Loucy (cell line): ENCODE data around the gene LYRM4.

ENCODE experiments used
- H2AFZ ChIP-seq: fragments of 200-600 bp; sonication (generic); 2 replicates; pipeline ENCODE4 v1.6.0; 2016; ENCODE audit warnings: antibody characterized with exemption, mild to moderate bottlenecking, low read length, moderate library complexity
- H3F3A ChIP-seq: fragments of 200-600 bp; 2 replicates; pipeline ENCODE4 v1.6.0; 2016; ENCODE audit warnings: antibody characterized with exemption, low read depth, mild to moderate bottlenecking
- H3K27me3 ChIP-seq: fragments of 200-600 bp; sonication (generic); 2 replicates; pipeline ENCODE4 v1.6.1; 2014; ENCODE audit warnings: low read length, mild to moderate bottlenecking; ENCODE audit not compliant: insufficient read depth, poor library complexity, severe bottlenecking
- H3K36me3 ChIP-seq: fragments of 200-600 bp; sonication (generic); 2 replicates; pipeline ENCODE4 v1.6.1; 2016; ENCODE audit warnings: low read length; ENCODE audit not compliant: insufficient read depth
- H3K4me1 ChIP-seq: fragments of 200-600 bp; sonication (generic); 2 replicates; pipeline ENCODE4 v1.5.1; 2014; ENCODE audit warnings: low read length, mild to moderate bottlenecking; ENCODE audit not compliant: insufficient read depth, poor library complexity, severe bottlenecking
- H3K4me2 ChIP-seq: fragments of 200-600 bp; sonication (generic); 2 replicates; pipeline ENCODE4 v1.6.0; 2014; ENCODE audit warnings: antibody characterized with exemption, low read length, low read depth, mild to moderate bottlenecking; ENCODE audit not compliant: poor library complexity, severe bottlenecking
- H3K4me3 ChIP-seq: fragments of 200-600 bp; sonication (generic); 2 replicates; pipeline ENCODE4 v1.5.1; 2014; ENCODE audit warnings: low read length, mild to moderate bottlenecking, mixed read lengths; ENCODE audit not compliant: poor library complexity, severe bottlenecking
- H3K79me2 ChIP-seq: fragments of 200-600 bp; sonication (generic); 2 replicates; pipeline ENCODE4 v1.6.1; 2014; ENCODE audit warnings: low read length; ENCODE audit not compliant: insufficient read depth
- H3K9ac ChIP-seq: fragments of 200-600 bp; sonication (generic); 2 replicates; pipeline ENCODE4 v1.6.0; 2014; ENCODE audit warnings: mild to moderate bottlenecking, low read depth, low read length, moderate library complexity; ENCODE audit not compliant: poor library complexity, severe bottlenecking
- H3K9me2 ChIP-seq: fragments of 200-600 bp; sonication (generic); replicated peaks from 2 replicates; pipeline ENCODE4 v1.6.1; 2016; ENCODE audit warnings: low read depth, low read length, mixed read lengths
- H3K9me3 ChIP-seq: fragments of 200-600 bp; sonication (generic); 2 replicates; pipeline ENCODE4 v1.6.1; 2014; ENCODE audit warnings: mild to moderate bottlenecking, antibody characterized with exemption, low read length, low read depth; ENCODE audit not compliant: insufficient read depth
- H4K20me1 ChIP-seq: fragments of 200-600 bp; sonication (generic); 2 replicates; pipeline ENCODE4 v1.6.0; 2014; ENCODE audit warnings: antibody characterized with exemption, low read length, mild to moderate bottlenecking; ENCODE audit not compliant: insufficient read depth, poor library complexity, severe bottlenecking
- CTCF ChIP-seq: fragments of 200-600 bp; sonication (generic); conservative IDR thresholded peaks from 2 replicates; pipeline ENCODE4 v1.5.1; 2014; ENCODE audit warnings: mild to moderate bottlenecking, antibody characterized with exemption, low read length
- EZH2phosphoT487 ChIP-seq: fragments of 200-600 bp; IDR thresholded peaks from 2 replicates; pipeline ENCODE4 v1.6.1; 2018; ENCODE audit warnings: antibody characterized with exemption, mild to moderate bottlenecking, moderate library complexity, borderline replicate concordance

Gene LYRM4

GRCh38 chr6:5214570-5215052 is 46.1 kb downstream of the LYRM4 start:
- TF ChIP-seq EZH2phosphoT487 (no peak), CTCF (peak; percentile 81)
- H3F3A ChIP-seq = no peaks in the 10 kb centered on the region
- H3K4me2 ChIP-seq = no peak overlapping the region
- H3K27me3 ChIP-seq = no peaks in the 10 kb centered on the region
- H4K20me1 ChIP-seq = no peaks in the 10 kb centered on the region
- H3K4me1 ChIP-seq = peaks cover 8% of the 10 kb centered on the region
- H3K79me2 ChIP-seq = no peaks in the 10 kb centered on the region
- H3K9me3 ChIP-seq = no peaks in the 10 kb centered on the region
- no peak overlapping the region for H2AFZ ChIP-seq
- H3K9me2 ChIP-seq = no peaks in the 10 kb centered on the region
- peaks cover 14% of the 10 kb centered on the region; the same call in 1 of the 2 replicates for H3K36me3 ChIP-seq
- H3K4me3 ChIP-seq = no peak overlapping the region
- H3K9ac ChIP-seq = no peak overlapping the region

- TF ChIP-seq EZH2phosphoT487 = no peak
- TF ChIP-seq CTCF = no peak
- H3K36me3 ChIP-seq = peaks cover 14% of the 10 kb centered on the region; the same call in 1 of the 2 replicates
- no peak overlapping the region for H3K4me2 ChIP-seq
- H2AFZ ChIP-seq = no peak overlapping the region
- no peaks in the 10 kb centered on the region for H3F3A ChIP-seq
- no peaks in the 10 kb centered on the region for H3K9me3 ChIP-seq
- no peak overlapping the region for H3K9ac ChIP-seq
- H3K79me2 ChIP-seq = no peaks in the 10 kb centered on the region
- no peaks in the 10 kb centered on the region for H3K9me2 ChIP-seq
- H3K4me1 ChIP-seq = peaks cover 8% of the 10 kb centered on the region
- no peak overlapping the region for H3K4me3 ChIP-seq
- H3K27me3 ChIP-seq = no peaks in the 10 kb centered on the region
- H4K20me1 ChIP-seq = no peaks in the 10 kb centered on the region
These were observed 46.9 kb downstream of the LYRM4 start for GRCh38 chr6:5213836-5214235.

GRCh38 chr6:5211492-5211891 is 49.3 kb downstream of the LYRM4 start:
- Histone ChIP-seq H3K4me3 (no peak overlapping the region), H3F3A (no peaks in the 10 kb centered on the region), H3K27me3 (no peaks in the 10 kb centered on the region), H3K36me3 (peaks cover 14% of the 10 kb centered on the region; the same call in 1 of the 2 replicates), H4K20me1 (no peaks in the 10 kb centered on the region), H2AFZ (no peak overlapping the region), H3K9me2 (no peaks in the 10 kb centered on the region), H3K9me3 (no peaks in the 10 kb centered on the region), H3K4me2 (no peak overlapping the region), H3K9ac (no peak overlapping the region), H3K79me2 (no peaks in the 10 kb centered on the region), H3K4me1 (peaks cover 8% of the 10 kb centered on the region)
- no peak for TF ChIP-seq CTCF
- no peak for TF ChIP-seq EZH2phosphoT487
